GM18867 (cell line): Measurements from ENCODE around the gene CACNA2D2.

ENCODE experiments used
- ATAC-seq: cut with Tn5 transposase; IDR thresholded peaks from one replicate; pipeline ENCODE4 v1.9.1; 2021; ENCODE audit warnings: mild to moderate bottlenecking, moderate library complexity; ENCODE audit not compliant: unreplicated experiment

The CACNA2D2 gene

DNA sequence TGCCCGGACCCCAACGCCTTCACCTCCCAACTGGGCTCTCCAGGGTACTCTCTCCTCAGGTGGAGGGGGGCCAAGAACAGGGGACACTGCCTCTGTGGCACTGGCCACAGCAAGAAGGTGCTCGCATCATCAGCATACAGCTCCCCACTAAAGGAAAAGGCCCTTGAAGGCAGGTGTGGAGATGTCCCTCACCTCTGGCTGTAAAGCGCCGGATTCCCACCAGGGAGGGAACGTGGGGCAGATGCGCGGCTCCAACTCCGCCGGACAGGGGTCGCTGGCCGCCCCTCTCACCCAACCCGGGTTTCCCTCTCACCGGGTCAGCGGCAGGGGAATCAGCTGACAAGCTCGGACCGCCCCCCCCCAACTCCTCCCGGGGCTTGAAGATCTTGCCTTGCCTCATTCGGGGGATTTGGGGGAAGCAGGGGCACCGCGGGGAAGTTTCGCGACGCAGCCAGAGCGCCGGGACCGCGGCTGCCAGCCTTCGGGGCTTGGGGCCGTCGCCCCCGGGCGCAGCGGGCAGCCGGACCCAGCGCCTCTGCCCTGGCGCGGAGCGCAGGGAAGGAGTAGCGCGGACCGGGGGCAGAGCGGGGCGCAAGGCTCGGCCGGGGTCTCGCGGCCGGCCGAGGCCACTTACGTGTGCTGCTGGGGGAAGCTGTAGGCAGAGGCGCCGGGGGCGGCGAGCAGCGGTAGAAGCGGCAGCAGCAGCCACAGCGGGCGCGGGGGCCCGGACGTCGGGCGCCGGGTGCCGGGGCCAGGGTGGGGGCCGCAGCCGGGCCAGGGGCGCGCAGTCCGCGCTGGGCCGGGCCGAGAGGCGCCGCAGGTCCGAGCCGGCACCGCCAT, 630 bp downstream of the CACNA2D2 start:
- ATAC-seq = no peak

- no peak for ATAC-seq
Measured at GRCh38 chr3:50502225-50502583, 1.2 kb downstream of the CACNA2D2 start.

GRCh38 chr3:50495609-50496423, 7.6 kb downstream of the CACNA2D2 start:
- ATAC-seq = no peak

DNA sequence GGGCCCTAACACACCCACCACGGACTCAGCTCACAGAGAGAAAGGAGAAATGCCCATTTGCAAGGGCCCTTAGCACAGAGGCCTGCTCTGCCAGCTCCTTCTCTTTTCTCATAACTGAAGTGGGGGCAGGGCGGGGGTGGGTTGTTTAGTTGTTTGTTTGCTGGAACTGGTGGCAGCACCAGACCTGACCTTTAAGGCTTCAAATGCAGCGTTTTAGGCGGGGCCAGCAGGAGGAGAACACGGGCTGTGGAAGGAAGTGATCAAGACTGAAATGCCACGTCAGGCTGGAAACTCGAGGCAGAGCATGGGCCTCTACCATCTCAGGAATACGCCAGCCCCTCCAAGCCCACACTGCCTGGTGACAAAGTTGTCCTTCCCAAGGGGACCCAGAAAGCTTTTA, 9.3 kb downstream of the CACNA2D2 start:
- no peak for ATAC-seq

GRCh38 chr3:50493623-50494022, 9.8 kb downstream of the CACNA2D2 start:
- ATAC-seq = no peak

GRCh38 chr3:50493086-50493485, 10.3 kb downstream of the CACNA2D2 start:
- ATAC-seq = no peak

- ATAC-seq = no peak
Measured at GRCh38 chr3:50491023-50491422, 12.4 kb downstream of the CACNA2D2 start.

- no peak for ATAC-seq
Measured at GRCh38 chr3:50490424-50490823, 13.0 kb downstream of the CACNA2D2 start.

GRCh38 chr3:50487181-50487580, 16.3 kb downstream of the CACNA2D2 start:
- no peak for ATAC-seq

DNA sequence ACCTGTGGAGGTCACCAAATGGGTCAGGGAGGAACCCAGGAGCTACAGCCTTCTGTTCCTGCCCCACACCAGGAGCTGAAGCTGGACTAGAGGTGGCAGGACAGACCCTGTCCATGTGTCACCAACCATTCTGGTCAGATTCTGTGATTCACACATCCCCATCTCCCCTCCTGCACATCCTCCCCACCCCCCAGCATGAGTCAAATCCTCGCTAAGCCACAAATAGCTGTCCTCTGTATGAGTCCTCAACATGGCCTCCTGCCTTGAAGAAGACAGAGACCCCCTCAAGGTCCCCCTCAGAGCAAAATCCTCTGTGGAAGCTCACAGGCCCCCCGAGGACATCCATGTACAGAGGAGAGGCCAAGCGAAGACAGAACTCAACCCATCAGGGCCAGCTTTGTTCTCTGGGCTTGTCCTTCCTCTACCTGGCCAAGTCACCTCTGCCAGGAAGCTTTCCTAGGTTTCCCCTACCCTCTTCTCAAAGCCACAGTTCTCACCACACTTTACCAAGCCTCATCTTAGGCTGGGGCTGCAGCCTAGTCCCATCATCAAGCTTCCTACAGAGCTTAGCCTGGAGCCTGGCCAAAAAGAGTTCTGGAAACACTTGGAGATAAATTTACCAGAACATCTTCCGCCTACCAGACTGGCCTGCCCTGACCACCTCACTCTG, 17.1 kb downstream of the CACNA2D2 start:
- no peak for ATAC-seq

DNA sequence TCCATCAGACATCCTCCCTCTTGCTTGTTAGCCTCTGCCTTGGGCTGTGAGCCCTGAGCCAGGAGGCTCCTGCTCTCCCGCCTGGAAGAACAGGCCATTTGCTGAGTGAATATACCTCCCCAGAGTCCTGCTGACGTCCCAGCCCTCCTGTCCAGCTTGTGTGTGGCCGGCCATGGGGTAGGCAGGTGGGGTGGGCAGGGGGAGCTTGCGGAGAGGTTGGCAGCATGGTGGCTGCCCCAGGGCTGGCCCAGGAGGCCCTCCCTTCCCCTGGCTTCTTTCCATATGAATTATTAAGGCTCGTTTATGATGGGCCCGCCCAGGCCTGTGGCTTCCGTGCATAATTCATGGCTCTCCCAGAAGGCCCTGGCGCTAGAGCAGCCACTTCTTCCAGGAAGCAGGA, 18.7 kb downstream of the CACNA2D2 start:
- no peak for ATAC-seq

- no peak for ATAC-seq
Measured at GRCh38 chr3:50483374-50483773, 20.1 kb downstream of the CACNA2D2 start.

DNA sequence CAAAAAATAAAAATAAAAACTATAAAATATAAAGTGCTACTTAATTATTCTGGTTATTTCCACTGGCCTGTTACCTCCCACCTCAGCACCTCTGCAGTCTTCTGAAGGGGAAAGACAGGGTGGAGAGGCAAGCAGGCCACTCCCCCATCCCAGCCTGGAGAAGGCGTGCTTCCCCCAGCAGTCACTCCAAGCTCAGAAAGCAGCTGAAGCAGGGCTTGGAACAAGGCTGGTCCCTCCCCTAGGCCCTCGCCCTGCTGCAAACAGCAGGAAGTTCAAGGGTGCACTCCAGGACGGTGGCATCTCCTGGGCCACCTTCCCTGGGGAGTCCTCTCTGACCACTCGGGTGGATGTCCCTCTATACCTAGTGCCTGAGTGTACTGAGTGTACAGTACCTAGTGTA, 21.4 kb downstream of the CACNA2D2 start:
- no peak for ATAC-seq

DNA sequence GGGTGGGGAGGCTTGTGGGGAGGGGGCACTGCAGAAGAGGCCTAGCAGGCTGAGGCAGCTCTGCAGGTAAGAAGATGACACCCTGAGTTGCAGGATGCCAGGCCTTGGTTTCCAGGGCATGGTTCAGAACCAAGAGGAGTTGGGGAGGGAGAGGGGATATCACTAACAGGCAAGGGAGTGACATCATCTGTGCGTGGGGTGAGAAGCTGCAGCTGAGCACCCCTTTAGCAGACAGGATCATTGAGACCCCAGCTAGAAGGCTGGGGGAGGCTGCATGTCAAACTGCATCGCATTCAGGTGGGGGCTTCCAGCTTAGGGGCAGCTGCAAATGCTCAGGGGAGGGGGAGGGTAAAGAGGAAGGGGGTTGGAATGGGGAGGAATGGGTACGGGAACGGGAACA, 23.0 kb downstream of the CACNA2D2 start:
- ATAC-seq = no peak

GRCh38 chr3:50479523-50479922, 23.9 kb downstream of the CACNA2D2 start:
- ATAC-seq = no peak

DNA sequence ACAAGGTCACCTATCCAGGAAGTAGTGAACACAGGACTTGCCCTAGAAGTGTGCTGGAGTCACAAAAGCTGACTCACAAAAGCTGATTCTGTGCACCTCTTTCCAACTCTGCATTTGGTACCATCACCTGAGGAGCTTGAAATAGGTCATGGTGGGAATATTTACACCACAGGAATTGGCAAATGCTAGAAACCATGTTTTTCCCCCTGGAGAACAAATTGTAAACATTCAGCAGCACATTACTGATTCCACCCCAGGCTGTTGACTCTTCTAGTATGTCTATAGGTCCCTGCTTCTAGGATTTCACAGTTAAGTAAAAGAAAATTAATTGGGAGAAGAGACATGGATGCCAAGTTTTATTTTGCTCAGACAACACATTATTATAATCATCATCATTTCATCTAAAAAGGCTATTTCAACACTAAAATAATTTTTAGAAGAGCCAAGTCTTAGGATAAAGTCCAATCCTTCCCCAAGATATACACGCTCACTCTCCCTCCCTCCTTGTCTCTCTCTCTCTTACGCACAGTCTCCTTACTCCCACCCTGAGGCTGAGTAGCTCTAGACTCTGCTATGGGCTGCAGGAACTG, 24.7 kb downstream of the CACNA2D2 start:
- ATAC-seq = no peak

GRCh38 chr3:50478051-50478450, 25.4 kb downstream of the CACNA2D2 start:
- no peak for ATAC-seq

GRCh38 chr3:50475348-50475747, 28.1 kb downstream of the CACNA2D2 start:
- no peak for ATAC-seq

DNA sequence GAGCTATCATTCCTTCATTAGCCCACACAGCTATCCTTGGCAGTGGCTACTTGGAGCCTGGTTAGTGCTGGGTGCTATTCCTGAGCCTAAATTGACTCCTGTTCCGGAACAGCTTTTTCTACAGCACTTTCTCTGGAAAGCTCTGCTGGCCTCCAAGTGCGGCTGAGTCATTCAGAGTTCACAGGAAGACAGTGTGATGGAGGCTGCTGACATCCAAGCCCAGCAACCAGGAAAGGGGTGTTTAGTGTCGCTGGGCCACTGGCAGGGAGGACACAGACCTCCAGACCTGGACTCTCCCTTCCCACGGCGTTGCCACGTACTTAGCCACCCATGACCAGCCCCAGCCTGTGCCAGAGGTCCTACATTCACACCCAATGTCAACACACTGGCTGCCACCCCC, 28.7 kb downstream of the CACNA2D2 start:
- no peak for ATAC-seq

- ATAC-seq = no peak
Measured at GRCh38 chr3:50473768-50474167, 29.7 kb downstream of the CACNA2D2 start.

DNA sequence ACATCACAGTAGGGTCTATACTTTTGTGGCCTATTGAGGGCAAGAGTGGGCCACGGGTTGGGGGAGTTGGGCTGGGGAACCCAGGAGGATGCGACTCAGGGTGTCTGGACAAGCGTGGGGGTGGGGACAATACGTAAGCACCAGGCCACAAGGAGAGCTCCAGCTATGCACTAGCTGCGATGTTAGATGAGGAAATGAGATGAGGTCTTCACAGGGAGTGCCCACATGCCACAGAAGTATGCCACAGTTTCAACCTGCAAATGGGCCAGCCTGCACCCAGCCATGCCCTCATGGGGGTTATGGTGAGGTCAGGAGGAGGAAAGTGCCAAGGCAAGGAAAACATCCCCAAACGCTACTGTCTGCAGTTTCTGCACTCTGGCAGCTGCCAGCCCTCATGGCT, 30.5 kb downstream of the CACNA2D2 start:
- ATAC-seq = no peak
